Esophagus muscularis mucosa (tissue), 4 donors: Measurements from ENCODE around the gene SLC24A3. TPM values are rescaled to one million over a fixed set of nuclear protein-coding genes. Genes with fewer than 3 reads are reported as not detected.

ENCODE experiments used
- DNase-seq: peaks from one replicate; pipeline ENCODE4 v3.0.0-alpha.2; 2017; ENCODE audit errors: extremely low spot score
- H3K27ac ChIP-seq, 4 donors: fragments of 200-600 bp; sonication (generic); replicated peaks in 1 of 4; 1 replicate in 3 of 4; 2 replicates in 1 of 4; pipeline ENCODE4 v1.5.1; 2016 to 2019; ENCODE audit warnings: mild to moderate bottlenecking in 1 of 4
- H3K27me3 ChIP-seq, 4 donors: fragments of 200-600 bp; sonication (generic); one replicate each; pipeline versions ENCODE4 v1.5.1 to v1.6.0; 2016 to 2019
- H3K36me3 ChIP-seq, 4 donors: fragments of 200-600 bp; sonication (generic); one replicate each; pipeline ENCODE4 v1.5.1; 2016 to 2019
- H3K4me1 ChIP-seq, 4 donors: fragments of 200-600 bp; sonication (generic); one replicate each; pipeline ENCODE4 v1.5.1; 2016 to 2019
- H3K4me3 ChIP-seq, 4 donors: fragments of 200-600 bp; sonication (generic); 1 replicate in 2 of 4; 2 replicates in 2 of 4; pipeline ENCODE4 v1.5.1; 2016 to 2019; ENCODE audit warnings: mild to moderate bottlenecking in 4 of 4, moderate library complexity in 1 of 4
- H3K9me3 ChIP-seq, 4 donors: fragments of 200-600 bp; sonication (generic); 1 replicate in 3 of 4; 2 replicates in 1 of 4; pipeline ENCODE4 v1.5.1; 2016 to 2019
- CTCF ChIP-seq, 3 experiments: fragments of 200-600 bp in 2 of 3; fragments of 450-650 bp in 1 of 3; sonication (generic) in 2 of 3; IDR thresholded peaks; one replicate each; pipeline ENCODE4 v1.5.1; 2017 to 2019; ENCODE audit warnings: antibody characterized with exemption in 3 of 3, mild to moderate bottlenecking in 2 of 3, moderate library complexity in 1 of 3
- EP300 ChIP-seq: sonication (generic); formaldehyde crosslinking; IDR thresholded peaks from one replicate; pipeline ENCODE4 v1.6.1; 2017; ENCODE audit warnings: antibody characterized with exemption
- POLR2A ChIP-seq: fragments of 450-650 bp; IDR thresholded peaks from one replicate; pipeline ENCODE4 v1.6.1; 2017; ENCODE audit warnings: antibody characterized with exemption, moderate library complexity, mild to moderate bottlenecking, low read depth
- POLR2AphosphoS5 ChIP-seq, 2 donors: sonication (generic); formaldehyde crosslinking; IDR thresholded peaks; one replicate each; pipeline ENCODE4 v1.6.1; 2017; ENCODE audit warnings: antibody characterized with exemption in 2 of 2
- WGBS: methylation state at CpG from one replicate; pipeline ENCODE4 v1.1.5; 2018; 5-methylcytosine and 5-hydroxymethylcytosine counted together
- intact Hi-C: fragments of 100-400 bp; cut with DNase I; formaldehyde crosslinking; loops from one replicate; pipeline ENCODE4 v1.15.1; 2023
- total RNA-seq, 4 donors: library from RNA; depleted of rRNA; stranded (reverse); fragments of >200 nt; gene quantifications; one replicate each; pipeline versions ENCODE4 v1.1.0 to v1.2.1, GENCODE V29; 2016

Gene SLC24A3
- total RNA-seq, 4 donors from 2014 or later, result 4.6 to 11.5 (median 6.6) TPM

GRCh38 chr20:19223640-19224039, 11.2 kb downstream of the SLC24A3 start:
- no peaks in the 10 kb centered on the region for H3K27me3 ChIP-seq
- intact Hi-C loops, result no loop called here
- H3K27ac ChIP-seq, result no peak overlapping the region
- TF ChIP-seq POLR2A, result no peak
- no peak for TF ChIP-seq EP300
- no peak for TF ChIP-seq CTCF (IDR thresholded peaks at IDR 0.05)
- no peak for TF ChIP-seq POLR2AphosphoS5 (IDR thresholded peaks at IDR 0.05)
- no peaks in the 10 kb centered on the region for H3K4me1 ChIP-seq
- H3K36me3 ChIP-seq, result no peaks in the 10 kb centered on the region
- WGBS, result 87% methylated on average over 7 of the region's 7 CpGs
- no peak overlapping the region for H3K4me3 ChIP-seq
- peaks cover 0 to 14% (median 4%) of the 10 kb centered on the region in 4 donors for H3K9me3 ChIP-seq
- no peak for DNase-seq

- Histone ChIP-seq H3K27me3 (no peaks in the 10 kb centered on the region), H3K27ac (no peak overlapping the region), H3K4me1 (peaks cover 0 to 37% (median 24%) of the 10 kb centered on the region in 4 donors), H3K4me3 (no peak overlapping the region), H3K9me3 (peaks cover 0 to 5% (median under 1%) of the 10 kb centered on the region in 4 donors), H3K36me3 (no peaks in the 10 kb centered on the region)
- TF ChIP-seq EP300, result no peak
- TF ChIP-seq CTCF (IDR thresholded peaks at IDR 0.05), result no peak
- TF ChIP-seq POLR2A, result no peak
- TF ChIP-seq POLR2AphosphoS5 (IDR thresholded peaks at IDR 0.05), result no peak
- no peak for DNase-seq
- WGBS, result 68% methylated on average over 6 of the region's 6 CpGs
- intact Hi-C loops, result no loop called here
Observed at GRCh38 chr20:19231359-19232035, 19.1 kb downstream of the SLC24A3 start.

GRCh38 chr20:19232997-19233794, 20.8 kb downstream of the SLC24A3 start:
- intact Hi-C loops, result no loop called here
- Histone ChIP-seq H3K27me3 (no peaks in the 10 kb centered on the region), H3K27ac (peak overlapping the region in 2 of 4 donors; percentile 24 to 53), H3K36me3 (no peaks in the 10 kb centered on the region), H3K9me3 (peaks cover 0 to 5% (median 0%) of the 10 kb centered on the region in 4 donors), H3K4me3 (peak overlapping the region in 3 of 4 donors; percentile 19 to 35 (median 31)), H3K4me1 (peaks cover 0 to 37% (median 24%) of the 10 kb centered on the region in 4 donors)
- 26% methylated on average over 12 of the region's 12 CpGs for WGBS
- DNase-seq, result no peak
- no peak for TF ChIP-seq CTCF (IDR thresholded peaks at IDR 0.05)
- peak in 1 of 2 donors; percentile 45 for TF ChIP-seq POLR2AphosphoS5 (IDR thresholded peaks at IDR 0.05)

- Histone ChIP-seq H3K36me3 (no peaks in the 10 kb centered on the region), H3K4me1 (peaks cover 0 to 33% (median 22%) of the 10 kb centered on the region in 4 donors), H3K27me3 (no peaks in the 10 kb centered on the region), H3K27ac (no peak overlapping the region), H3K9me3 (no peaks in the 10 kb centered on the region), H3K4me3 (no peak overlapping the region)
- intact Hi-C loops, result no loop called here
- 87% methylated on average over 7 of the region's 7 CpGs for WGBS
- no peak for DNase-seq
- no peak for TF ChIP-seq POLR2A
- TF ChIP-seq POLR2AphosphoS5 (IDR thresholded peaks at IDR 0.05), result no peak
Observed at GRCh38 chr20:19236371-19237055, 24.1 kb downstream of the SLC24A3 start.

GRCh38 chr20:19241440-19241839, 29.0 kb downstream of the SLC24A3 start:
- intact Hi-C loops, result no loop called here
- TF ChIP-seq POLR2AphosphoS5 (IDR thresholded peaks at IDR 0.05) (no peak), EP300 (no peak), CTCF (IDR thresholded peaks at IDR 0.05) (no peak), POLR2A (no peak)
- no peak overlapping the region for H3K27ac ChIP-seq
- H3K27me3 ChIP-seq, result no peaks in the 10 kb centered on the region
- H3K4me3 ChIP-seq, result no peak overlapping the region
- DNase-seq, result peak; percentile 91
- 88% methylated on average over 12 of the region's 13 CpGs for WGBS
- H3K9me3 ChIP-seq, result no peaks in the 10 kb centered on the region
- H3K36me3 ChIP-seq, result no peaks in the 10 kb centered on the region
- no peaks in the 10 kb centered on the region for H3K4me1 ChIP-seq
